Keratinocyte (primary cell): ENCODE data around the gene PAPPA. TPM values are rescaled to one million over a fixed set of nuclear protein-coding genes. Genes with fewer than 3 reads are reported as not detected.

Source experiments
- DNase-seq: peaks from one replicate; pipeline ENCODE4 v3.0.0-alpha.2; 2011; ENCODE audit warnings: low read depth, missing footprints, low spot score
- FAIRE-seq: peaks from 2 replicates; lab custom pipeline; 2011; peaks lifted over from hg19 to GRCh38; lab: Jason Lieb, UNC
- H2AFZ ChIP-seq: 2 replicates; pipeline ENCODE4 v1.6.0; 2012; ENCODE audit warnings: low read length, control low read depth, inconsistent platforms; ENCODE audit not compliant: control insufficient read depth
- H3K27ac ChIP-seq: 2 replicates; pipeline ENCODE4 v1.5.1; 2011; ENCODE audit warnings: low read length; ENCODE audit not compliant: control insufficient read depth, insufficient read depth
- H3K27me3 ChIP-seq: 3 replicates; pipeline ENCODE4 v1.6.0; 2011; ENCODE audit warnings: low read length; ENCODE audit not compliant: control insufficient read depth, insufficient read depth; ENCODE audit errors: extremely low read depth
- H3K36me3 ChIP-seq, 2 experiments: 2 replicates in 1 of 2; 3 replicates in 1 of 2; pipeline ENCODE4 v1.5.1; 2011; ENCODE audit warnings: low read length in 2 of 2, mild to moderate bottlenecking in 1 of 2; ENCODE audit not compliant: control insufficient read depth in 2 of 2, insufficient read depth in 2 of 2; ENCODE audit errors: extremely low read depth in 1 of 2
- H3K4me1 ChIP-seq: 3 replicates; pipeline ENCODE4 v1.5.1; 2011; ENCODE audit warnings: low read length; ENCODE audit not compliant: control insufficient read depth, insufficient read depth; ENCODE audit errors: extremely low read depth
- H3K4me2 ChIP-seq: 3 replicates; pipeline ENCODE4 v1.6.0; 2011; ENCODE audit warnings: low read depth, low read length; ENCODE audit not compliant: control insufficient read depth, insufficient read depth; ENCODE audit errors: extremely low read depth
- H3K4me3 ChIP-seq, 3 experiments: fragments of 200-600 bp in 1 of 3; sonication (generic) in 1 of 3; 2 replicates in 2 of 3; 3 replicates in 1 of 3; pipeline ENCODE4 v1.5.1; 2011 to 2016; ENCODE audit warnings: low read length in 3 of 3, mild to moderate bottlenecking in 3 of 3, control low read depth in 2 of 3, inconsistent platforms in 1 of 3, low read depth in 1 of 3, mixed read lengths in 1 of 3, mixed run types in 1 of 3, moderate library complexity in 1 of 3; ENCODE audit not compliant: control insufficient read depth in 2 of 3, insufficient read depth in 2 of 3; ENCODE audit errors: extremely low read depth in 1 of 3
- H3K79me2 ChIP-seq: 2 replicates; pipeline ENCODE4 v1.6.0; 2012; ENCODE audit warnings: low read length; ENCODE audit not compliant: control insufficient read depth, insufficient read depth
- H3K9ac ChIP-seq: 3 replicates; pipeline ENCODE4 v1.6.0; 2011; ENCODE audit warnings: low read length; ENCODE audit not compliant: control insufficient read depth, insufficient read depth; ENCODE audit errors: extremely low read depth
- H3K9me1 ChIP-seq: 3 replicates; pipeline ENCODE4 v1.6.0; 2011; ENCODE audit warnings: low read length; ENCODE audit not compliant: control insufficient read depth, insufficient read depth; ENCODE audit errors: extremely low read depth
- H3K9me3 ChIP-seq: 2 replicates; pipeline ENCODE4 v1.5.1; 2012; ENCODE audit warnings: low read depth, low read length; ENCODE audit not compliant: control insufficient read depth
- H4K20me1 ChIP-seq: 3 replicates; pipeline ENCODE4 v1.6.0; 2011; ENCODE audit warnings: low read length; ENCODE audit not compliant: control insufficient read depth, insufficient read depth; ENCODE audit errors: extremely low read depth
- EZH2 ChIP-seq: IDR thresholded peaks from one replicate; pipeline ENCODE4 v1.6.1; 2012; ENCODE audit warnings: inconsistent platforms, mild to moderate bottlenecking, low read length, moderate library complexity
- dilution Hi-C: fragments of 300-500 bp; cut with MboI; formaldehyde crosslinking; loops from one replicate; pipeline ENCODE4 v1.7.0; 2020; ENCODE audit warnings: low sequenced_read_pairs; ENCODE audit not compliant: extremely low pct_ligation_motif_present
- polyA plus RNA-seq, 5 experiments: library from polyadenylated mRNA; depleted of rRNA in 3 of 5; stranded (reverse) in 3 of 5; stranded (forward) in 1 of 5; unstranded in 1 of 5; fragments of >200 nt; gene quantifications; 1 replicate in 1 of 5; 2 replicates in 3 of 5; 3 replicates in 1 of 5; pipeline versions ENCODE4 v1.2.1 to v1.2.3, GENCODE V29; 2011 to 2012; ENCODE audit warnings: missing spikeins in 2 of 5, low read depth in 1 of 5, low replicate concordance in 1 of 5
- TF ChIP-seq, protein P1 (sequence below), 3 experiments: IDR thresholded peaks in 1 of 3; conservative IDR thresholded peaks in 1 of 3; optimal IDR thresholded peaks in 1 of 3; 2 replicates in 2 of 3; 3 replicates in 1 of 3; pipeline versions ENCODE3 to v1.5.1; 2011; ENCODE audit warnings: low read length in 3 of 3, mild to moderate bottlenecking in 3 of 3, moderate library complexity in 2 of 3, control low read depth in 1 of 3, inconsistent platforms in 1 of 3; ENCODE audit not compliant: insufficient read depth in 2 of 3; ENCODE audit errors: extremely low read depth in 1 of 3

PAPPA gene
- polyA plus RNA-seq, 1 donor (not counting 4 experiments of a cell fraction or from before 2014, with no cell fraction given) = 0.77 TPM

DNA sequence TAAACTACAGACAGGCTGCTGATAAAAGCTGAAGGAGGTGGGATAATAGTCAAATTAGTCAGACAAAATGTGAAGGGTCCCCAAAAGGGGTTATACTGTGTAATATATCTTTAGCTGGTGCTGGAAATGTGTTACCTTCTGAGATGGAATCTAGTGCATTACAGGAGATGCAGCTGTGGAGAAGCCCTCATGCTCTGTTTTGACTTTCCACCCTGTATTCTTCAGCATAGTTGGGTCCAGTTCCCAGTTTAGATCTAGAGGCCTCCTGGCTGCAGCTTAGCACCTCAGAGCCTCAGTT, 122.6 kb downstream of the PAPPA start:
- H3K27ac ChIP-seq = no peak overlapping the region
- no peak for DNase-seq
- H3K4me1 ChIP-seq = peaks cover 17% of the 10 kb centered on the region
- H4K20me1 ChIP-seq = no peaks in the 10 kb centered on the region
- no peak overlapping the region for H2AFZ ChIP-seq
- H3K9me3 ChIP-seq = no peaks in the 10 kb centered on the region
- H3K9me1 ChIP-seq = no peaks in the 10 kb centered on the region
- no peak for FAIRE-seq
- H3K4me2 ChIP-seq = no peak overlapping the region
- dilution Hi-C loops = no loop called here
- TF ChIP-seq, protein P1, sequence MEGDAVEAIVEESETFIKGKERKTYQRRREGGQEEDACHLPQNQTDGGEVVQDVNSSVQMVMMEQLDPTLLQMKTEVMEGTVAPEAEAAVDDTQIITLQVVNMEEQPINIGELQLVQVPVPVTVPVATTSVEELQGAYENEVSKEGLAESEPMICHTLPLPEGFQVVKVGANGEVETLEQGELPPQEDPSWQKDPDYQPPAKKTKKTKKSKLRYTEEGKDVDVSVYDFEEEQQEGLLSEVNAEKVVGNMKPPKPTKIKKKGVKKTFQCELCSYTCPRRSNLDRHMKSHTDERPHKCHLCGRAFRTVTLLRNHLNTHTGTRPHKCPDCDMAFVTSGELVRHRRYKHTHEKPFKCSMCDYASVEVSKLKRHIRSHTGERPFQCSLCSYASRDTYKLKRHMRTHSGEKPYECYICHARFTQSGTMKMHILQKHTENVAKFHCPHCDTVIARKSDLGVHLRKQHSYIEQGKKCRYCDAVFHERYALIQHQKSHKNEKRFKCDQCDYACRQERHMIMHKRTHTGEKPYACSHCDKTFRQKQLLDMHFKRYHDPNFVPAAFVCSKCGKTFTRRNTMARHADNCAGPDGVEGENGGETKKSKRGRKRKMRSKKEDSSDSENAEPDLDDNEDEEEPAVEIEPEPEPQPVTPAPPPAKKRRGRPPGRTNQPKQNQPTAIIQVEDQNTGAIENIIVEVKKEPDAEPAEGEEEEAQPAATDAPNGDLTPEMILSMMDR (optimal IDR thresholded peaks at IDR 0.05 in 1 of 3, IDR thresholded peaks at IDR 0.05 in 1 of 3, conservative IDR thresholded peaks at IDR 0.05 in 1 of 3; ENCODE audit: extremely low read depth in 1 of 3, insufficient read depth in 2 of 3, low read length in 3 of 3) = no peak
- TF ChIP-seq EZH2 = no peak
- no peaks in the 10 kb centered on the region for H3K27me3 ChIP-seq
- H3K79me2 ChIP-seq = no peaks in the 10 kb centered on the region
- H3K36me3 ChIP-seq = no peaks in the 10 kb centered on the region
- no peak overlapping the region for H3K9ac ChIP-seq
- H3K4me3 ChIP-seq = no peak overlapping the region

DNA sequence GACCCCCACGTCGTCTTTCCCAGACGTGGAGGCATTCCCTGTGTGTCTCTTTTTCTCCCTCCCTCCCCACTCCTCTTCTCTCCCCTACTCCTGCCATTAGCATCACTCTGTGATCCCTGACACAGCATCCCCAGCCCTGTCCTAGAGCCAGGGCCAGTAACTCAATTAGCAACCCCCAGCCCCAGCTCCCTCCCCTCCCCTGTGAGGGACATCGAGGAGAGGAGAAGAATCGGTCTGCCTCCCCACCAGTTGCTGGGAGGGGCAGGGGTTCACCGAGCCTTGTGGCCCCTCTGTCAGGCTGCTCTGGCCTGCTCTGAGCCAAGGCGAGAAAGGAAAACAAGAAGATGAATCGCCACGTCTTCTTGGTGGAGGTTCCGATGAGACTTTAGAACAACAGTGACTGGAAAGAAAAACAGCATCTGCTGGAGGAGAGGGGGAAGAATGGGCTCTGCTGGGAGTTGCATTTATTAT, 123.1 kb downstream of the PAPPA start:
- dilution Hi-C loops = no loop called here
- Histone ChIP-seq H3K79me2 (no peaks in the 10 kb centered on the region), H3K27ac (no peak overlapping the region), H3K4me2 (no peak overlapping the region), H3K9me1 (no peaks in the 10 kb centered on the region), H3K4me1 (peaks cover 17% of the 10 kb centered on the region), H2AFZ (no peak overlapping the region), H3K9ac (no peak overlapping the region), H3K4me3 (no peak overlapping the region), H4K20me1 (no peaks in the 10 kb centered on the region), H3K36me3 (no peaks in the 10 kb centered on the region), H3K9me3 (no peaks in the 10 kb centered on the region), H3K27me3 (no peaks in the 10 kb centered on the region)
- TF ChIP-seq, protein P1 (optimal IDR thresholded peaks at IDR 0.05 in 1 of 3, IDR thresholded peaks at IDR 0.05 in 1 of 3, conservative IDR thresholded peaks at IDR 0.05 in 1 of 3; ENCODE audit: extremely low read depth in 1 of 3, insufficient read depth in 2 of 3, low read length in 3 of 3) = no peak
- no peak for TF ChIP-seq EZH2
- no peak for FAIRE-seq
- no peak for DNase-seq
